Liver (tissue), 3 donors: ENCODE measurements around the gene ADAR.
"Not testable (repeated sequence)": the region's sequence is repeated elsewhere in the genome, so short reads cannot be mapped to it uniquely, and the experiment has no call there.

ENCODE experiments used
- CTCF ChIP-seq: fragments of 150-350 bp; IDR thresholded peaks from 2 replicates; pipeline ENCODE4 v1.5.1; 2017; ENCODE audit warnings: improper control_type of control experiment, low read depth, low read length; ENCODE audit not compliant: missing input control
- EGR1 ChIP-seq, 2 donors: IDR thresholded peaks; 2 replicates each; pipeline ENCODE4 v1.6.1; 2016 to 2018; ENCODE audit warnings: antibody characterized with exemption in 2 of 2, low read depth in 2 of 2
- GABPA ChIP-seq, 2 donors: IDR thresholded peaks in 1 of 2; conservative IDR thresholded peaks in 1 of 2; 2 replicates each; pipeline ENCODE4 v1.6.1; 2016; ENCODE audit warnings: antibody characterized with exemption in 2 of 2, mild to moderate bottlenecking in 1 of 2, moderate library complexity in 1 of 2
- HNF4G ChIP-seq: IDR thresholded peaks from 2 replicates; pipeline ENCODE4 v1.6.1; 2016; ENCODE audit warnings: antibody characterized with exemption
- JUND ChIP-seq, 2 donors: IDR thresholded peaks; 2 replicates each; pipeline ENCODE4 v1.6.1; 2016; ENCODE audit warnings: antibody characterized with exemption in 2 of 2
- NR2F2 ChIP-seq: IDR thresholded peaks from 2 replicates; pipeline ENCODE4 v1.6.1; 2016; ENCODE audit warnings: antibody characterized with exemption
- RAD21 ChIP-seq, 2 donors: IDR thresholded peaks; 2 replicates each; pipeline ENCODE4 v1.6.1; 2016; ENCODE audit warnings: antibody characterized with exemption in 2 of 2, mild to moderate bottlenecking in 2 of 2
- RXRA ChIP-seq, 2 donors: IDR thresholded peaks; 2 replicates each; pipeline ENCODE4 v1.6.1; 2017 to 2018; ENCODE audit warnings: antibody characterized with exemption in 2 of 2, mild to moderate bottlenecking in 1 of 2
- TAF1 ChIP-seq: conservative IDR thresholded peaks from 2 replicates; pipeline ENCODE4 v1.6.1; 2016; ENCODE audit warnings: antibody characterized with exemption, mild to moderate bottlenecking
- YY1 ChIP-seq: IDR thresholded peaks from 2 replicates; pipeline ENCODE4 v1.6.1; 2016; ENCODE audit warnings: antibody characterized with exemption, mild to moderate bottlenecking
- TF ChIP-seq, protein P1 (sequence below): IDR thresholded peaks from 2 replicates; pipeline ENCODE4 v1.6.1; 2016; ENCODE audit warnings: antibody characterized with exemption
- TF ChIP-seq, protein P2 (sequence below): IDR thresholded peaks from 2 replicates; pipeline ENCODE4 v1.6.1; 2016; ENCODE audit warnings: antibody characterized with exemption
- TF ChIP-seq, protein P3 (sequence below): IDR thresholded peaks from 2 replicates; pipeline ENCODE4 v1.6.1; 2016; ENCODE audit warnings: antibody characterized with exemption, mild to moderate bottlenecking
- donor health status: healthy.
- donor health status: healthy.

DNA sequence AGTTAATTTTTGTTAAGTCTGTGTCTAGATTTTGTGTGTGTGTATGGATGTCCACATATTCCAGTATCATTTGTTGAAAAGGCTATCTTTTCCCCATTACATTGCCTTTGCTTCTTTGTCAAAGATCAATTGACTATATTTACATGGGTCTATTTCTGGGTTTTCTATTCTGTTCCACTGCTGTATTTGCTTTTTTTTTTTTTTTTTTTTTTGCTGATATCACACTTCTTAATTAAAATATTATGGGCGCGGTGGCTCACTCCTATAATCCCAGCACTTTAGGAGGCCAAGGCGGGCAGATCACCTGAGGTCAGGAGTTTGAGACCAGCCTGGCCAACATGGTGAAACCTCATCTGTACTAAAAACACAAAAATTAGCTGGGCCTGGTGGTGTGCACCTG, 36.7 kb upstream of the ADAR start:
- TF ChIP-seq RAD21 (IDR thresholded peaks at IDR 0.05); JUND (IDR thresholded peaks at IDR 0.05); CTCF; YY1; TAF1; EGR1 (IDR thresholded peaks at IDR 0.05; ENCODE audit: low read depth in 2 of 2); HNF4G; RXRA (IDR thresholded peaks at IDR 0.05); GABPA (IDR thresholded peaks at IDR 0.05 in 1 of 2, conservative IDR thresholded peaks at IDR 0.05 in 1 of 2); NR2F2: not testable (repeated sequence)
- TF ChIP-seq, protein P1, sequence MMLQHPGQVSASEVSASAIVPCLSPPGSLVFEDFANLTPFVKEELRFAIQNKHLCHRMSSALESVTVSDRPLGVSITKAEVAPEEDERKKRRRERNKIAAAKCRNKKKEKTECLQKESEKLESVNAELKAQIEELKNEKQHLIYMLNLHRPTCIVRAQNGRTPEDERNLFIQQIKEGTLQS, result not testable (repeated sequence)
- TF ChIP-seq, protein P2, sequence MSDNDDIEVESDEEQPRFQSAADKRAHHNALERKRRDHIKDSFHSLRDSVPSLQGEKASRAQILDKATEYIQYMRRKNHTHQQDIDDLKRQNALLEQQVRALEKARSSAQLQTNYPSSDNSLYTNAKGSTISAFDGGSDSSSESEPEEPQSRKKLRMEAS, result not testable (repeated sequence)
- TF ChIP-seq, protein P3, sequence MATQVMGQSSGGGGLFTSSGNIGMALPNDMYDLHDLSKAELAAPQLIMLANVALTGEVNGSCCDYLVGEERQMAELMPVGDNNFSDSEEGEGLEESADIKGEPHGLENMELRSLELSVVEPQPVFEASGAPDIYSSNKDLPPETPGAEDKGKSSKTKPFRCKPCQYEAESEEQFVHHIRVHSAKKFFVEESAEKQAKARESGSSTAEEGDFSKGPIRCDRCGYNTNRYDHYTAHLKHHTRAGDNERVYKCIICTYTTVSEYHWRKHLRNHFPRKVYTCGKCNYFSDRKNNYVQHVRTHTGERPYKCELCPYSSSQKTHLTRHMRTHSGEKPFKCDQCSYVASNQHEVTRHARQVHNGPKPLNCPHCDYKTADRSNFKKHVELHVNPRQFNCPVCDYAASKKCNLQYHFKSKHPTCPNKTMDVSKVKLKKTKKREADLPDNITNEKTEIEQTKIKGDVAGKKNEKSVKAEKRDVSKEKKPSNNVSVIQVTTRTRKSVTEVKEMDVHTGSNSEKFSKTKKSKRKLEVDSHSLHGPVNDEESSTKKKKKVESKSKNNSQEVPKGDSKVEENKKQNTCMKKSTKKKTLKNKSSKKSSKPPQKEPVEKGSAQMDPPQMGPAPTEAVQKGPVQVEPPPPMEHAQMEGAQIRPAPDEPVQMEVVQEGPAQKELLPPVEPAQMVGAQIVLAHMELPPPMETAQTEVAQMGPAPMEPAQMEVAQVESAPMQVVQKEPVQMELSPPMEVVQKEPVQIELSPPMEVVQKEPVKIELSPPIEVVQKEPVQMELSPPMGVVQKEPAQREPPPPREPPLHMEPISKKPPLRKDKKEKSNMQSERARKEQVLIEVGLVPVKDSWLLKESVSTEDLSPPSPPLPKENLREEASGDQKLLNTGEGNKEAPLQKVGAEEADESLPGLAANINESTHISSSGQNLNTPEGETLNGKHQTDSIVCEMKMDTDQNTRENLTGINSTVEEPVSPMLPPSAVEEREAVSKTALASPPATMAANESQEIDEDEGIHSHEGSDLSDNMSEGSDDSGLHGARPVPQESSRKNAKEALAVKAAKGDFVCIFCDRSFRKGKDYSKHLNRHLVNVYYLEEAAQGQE, result not testable (repeated sequence)
